T-helper 17 cell (primary cell): ENCODE measurements around the gene TMEM109. TPM values are rescaled to one million over a fixed set of nuclear protein-coding genes. Genes with fewer than 3 reads are reported as not detected.

Source experiments
- ATAC-seq: fragments of 150-1000 bp; cut with Tn5 transposase; 2 replicates; pipeline ENCODE4 v1.10.0; 2021; ENCODE audit warnings: mild to moderate bottlenecking, moderate library complexity
- DNase-seq, 3 donors: peaks; one replicate each; pipeline versions ENCODE4 v3.0.0 to v3.0.0-alpha.2; 2020 to 2021
- H3K9me3 ChIP-seq: one replicate; pipeline ENCODE4 v1.7.0; 2013; ENCODE audit warnings: low read length, mild to moderate bottlenecking; ENCODE audit not compliant: control insufficient read depth, poor library complexity, severe bottlenecking
- H3K27ac Mint-ChIP-seq: one replicate; pipeline ENCODE4 v1.8.0; 2022; ENCODE audit warnings: mild to moderate bottlenecking, moderate library complexity, mixed read lengths
- H3K27me3 Mint-ChIP-seq: one replicate; pipeline ENCODE4 v1.8.0; 2022; ENCODE audit warnings: mixed read lengths
- H3K36me3 Mint-ChIP-seq: one replicate; pipeline ENCODE4 v1.8.0; 2022; ENCODE audit warnings: low read depth, mixed read lengths
- H3K4me1 Mint-ChIP-seq: one replicate; pipeline ENCODE4 v1.8.0; 2022; ENCODE audit warnings: mild to moderate bottlenecking, mixed read lengths
- H3K4me3 Mint-ChIP-seq: one replicate; pipeline ENCODE4 v1.8.0; 2022; ENCODE audit warnings: mild to moderate bottlenecking, moderate library complexity, mixed read lengths
- total RNA-seq, 4 donors: library from RNA in 2 of 4; stranded (reverse) in 2 of 4; gene quantifications; one replicate each; pipeline ENCODE4 v1.2.3 and lab custom pipeline; 2022 to 2026

Gene TMEM109
- total RNA-seq, 2 donors from 2014 or later = 42.8 to 52.7 TPM

DNA sequence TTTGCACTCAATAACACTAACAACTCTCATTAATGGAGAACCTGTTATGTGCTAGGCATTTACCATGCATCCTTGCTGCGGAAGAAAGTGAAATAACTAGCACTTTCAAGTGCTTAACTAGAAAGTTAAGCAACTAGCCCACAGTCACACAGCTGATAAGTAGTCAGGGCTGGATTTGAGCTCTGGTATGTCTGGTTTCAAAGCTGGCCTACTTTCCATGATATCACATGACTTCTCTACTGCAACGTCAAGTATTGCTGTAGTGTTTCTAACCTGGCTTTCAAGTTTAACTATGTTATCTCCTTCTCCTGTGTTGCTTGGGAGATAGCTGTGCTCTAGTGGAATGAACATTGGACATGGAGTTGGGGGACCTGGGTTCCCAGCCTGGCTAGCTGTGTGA is 25.9 kb downstream of the TMEM109 start:
- DNase-seq (no peak), ATAC-seq (peak; percentile 82)
- H3K27me3 Mint-ChIP-seq = peaks cover 5% of the 10 kb centered on the region
- H3K27ac Mint-ChIP-seq = peak overlapping the region; percentile 66
- H3K9me3 ChIP-seq = no peaks in the 10 kb centered on the region
- no peaks in the 10 kb centered on the region for H3K36me3 Mint-ChIP-seq
- H3K4me3 Mint-ChIP-seq = no peak overlapping the region
- H3K4me1 Mint-ChIP-seq = peaks cover 11% of the 10 kb centered on the region

GRCh38 chr11:60941371-60942119 is 27.6 kb downstream of the TMEM109 start:
- Mint-ChIP-seq H3K4me3 (no peak overlapping the region), H3K27ac (peak overlapping the region; percentile 41), H3K4me1 (peaks cover 11% of the 10 kb centered on the region), H3K27me3 (peaks cover 12% of the 10 kb centered on the region), H3K36me3 (no peaks in the 10 kb centered on the region)
- H3K9me3 ChIP-seq = no peaks in the 10 kb centered on the region
- ATAC-seq (no peak), DNase-seq (no peak)

DNA sequence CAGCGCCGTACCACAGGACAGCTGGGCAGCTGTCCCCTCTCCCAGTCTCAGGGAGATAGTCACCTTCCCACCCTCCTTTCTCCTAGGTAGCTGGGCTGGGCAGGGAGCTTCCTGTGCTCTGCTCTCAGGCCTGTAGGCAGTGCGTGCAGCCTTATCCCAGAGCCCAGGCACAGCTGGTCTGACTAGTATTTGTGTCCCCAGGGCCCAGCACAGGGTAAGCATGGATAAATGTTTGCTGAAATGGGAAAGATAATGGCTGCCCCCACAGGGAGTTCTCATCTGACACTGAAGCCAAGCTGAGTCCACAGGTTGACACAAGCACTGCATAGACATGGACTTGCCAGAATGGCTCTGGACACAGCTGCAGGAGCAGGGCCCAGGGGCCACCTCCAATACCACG is 28.3 kb downstream of the TMEM109 start:
- Mint-ChIP-seq H3K4me3 (no peak overlapping the region), H3K27me3 (peaks cover 12% of the 10 kb centered on the region), H3K27ac (peak overlapping the region; percentile 41)

DNA sequence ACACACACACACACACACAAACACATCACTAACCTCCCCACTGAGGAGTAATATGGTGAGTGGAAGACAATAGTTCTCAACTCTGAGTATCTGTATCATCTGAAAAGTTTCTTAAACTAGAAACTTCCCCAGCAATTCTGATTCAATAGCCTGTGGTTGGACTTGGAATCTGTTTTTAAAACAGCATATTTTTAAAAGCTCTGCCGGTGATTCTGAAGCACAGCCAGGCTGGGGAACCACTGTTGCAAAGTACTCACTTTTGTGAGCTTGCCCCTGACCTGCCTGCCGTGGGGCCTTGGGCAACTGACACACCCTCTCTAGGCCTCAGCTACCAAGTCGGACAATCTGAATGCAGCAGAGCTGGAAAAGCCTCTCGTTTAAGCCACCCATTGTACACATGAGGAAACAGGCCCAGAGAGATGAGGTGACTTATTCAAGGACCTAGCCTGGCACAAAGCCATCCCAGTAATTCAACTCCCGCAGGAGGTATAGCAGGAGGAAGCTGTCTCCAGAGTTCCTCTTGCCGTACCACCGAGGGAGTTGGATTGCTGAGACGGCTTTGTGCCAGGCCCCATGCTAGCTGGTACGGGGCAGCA is 29.1 kb downstream of the TMEM109 start:
- no peak for ATAC-seq

More for the DNA sequence above, 28.3 kb downstream of the TMEM109 start:
- ATAC-seq = no peak
- H3K9me3 ChIP-seq = no peaks in the 10 kb centered on the region
- no peaks in the 10 kb centered on the region for H3K36me3 Mint-ChIP-seq
- no peak for DNase-seq
- H3K4me1 Mint-ChIP-seq = peaks cover 11% of the 10 kb centered on the region

DNA sequence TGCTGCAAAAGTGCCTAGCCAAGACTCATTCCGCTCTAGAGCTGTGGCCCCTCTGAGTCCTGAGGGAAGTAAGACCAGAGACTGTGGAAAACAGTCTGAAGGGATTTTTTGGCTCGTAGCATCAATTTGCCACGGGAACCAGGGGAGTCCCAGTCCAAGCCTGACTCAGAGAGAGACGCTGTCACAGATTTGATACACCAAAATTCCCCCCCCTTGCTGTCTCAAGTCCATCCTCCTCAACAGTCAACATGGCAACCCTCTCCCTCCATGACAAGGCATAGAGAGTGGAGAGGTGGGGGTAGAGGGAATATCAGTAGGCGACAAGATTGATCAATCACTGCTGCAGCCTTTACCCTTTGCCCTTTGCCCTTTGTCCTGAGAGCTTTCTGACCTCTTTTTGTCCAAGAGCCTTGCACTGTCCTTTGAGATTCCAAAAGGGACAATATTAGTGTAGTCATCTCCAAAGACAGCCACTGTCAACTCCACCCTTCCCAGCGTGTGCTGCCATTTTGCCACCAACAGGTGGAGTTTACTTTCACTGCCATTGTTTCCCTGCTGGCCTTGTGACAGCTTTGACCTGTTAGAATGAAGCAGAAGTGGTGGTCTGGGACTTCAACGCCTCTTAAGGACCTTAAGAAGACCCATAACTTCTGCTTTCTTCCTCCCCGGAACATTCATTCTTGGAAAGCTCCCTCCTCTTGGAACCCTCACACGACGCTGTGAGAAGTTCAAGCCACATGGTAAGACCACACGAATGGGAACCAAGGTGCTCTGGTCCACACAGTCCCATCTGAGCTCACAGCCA is 30.7 kb downstream of the TMEM109 start:
- peaks cover 21% of the 10 kb centered on the region for H3K27me3 Mint-ChIP-seq
- peaks cover 8% of the 10 kb centered on the region for H3K4me1 Mint-ChIP-seq
- no peak overlapping the region for H3K4me3 Mint-ChIP-seq
- no peak for ATAC-seq
- H3K9me3 ChIP-seq = no peaks in the 10 kb centered on the region
- no peak for DNase-seq
- H3K27ac Mint-ChIP-seq = no peak overlapping the region
- H3K36me3 Mint-ChIP-seq = peaks cover 3% of the 10 kb centered on the region

More for the DNA sequence above, 29.1 kb downstream of the TMEM109 start:
- H3K27ac Mint-ChIP-seq = no peak overlapping the region
- peaks cover 11% of the 10 kb centered on the region for H3K4me1 Mint-ChIP-seq
- H3K4me3 Mint-ChIP-seq = no peak overlapping the region
- DNase-seq = no peak
- H3K27me3 Mint-ChIP-seq = peaks cover 12% of the 10 kb centered on the region
- no peaks in the 10 kb centered on the region for H3K9me3 ChIP-seq
- no peaks in the 10 kb centered on the region for H3K36me3 Mint-ChIP-seq

DNA sequence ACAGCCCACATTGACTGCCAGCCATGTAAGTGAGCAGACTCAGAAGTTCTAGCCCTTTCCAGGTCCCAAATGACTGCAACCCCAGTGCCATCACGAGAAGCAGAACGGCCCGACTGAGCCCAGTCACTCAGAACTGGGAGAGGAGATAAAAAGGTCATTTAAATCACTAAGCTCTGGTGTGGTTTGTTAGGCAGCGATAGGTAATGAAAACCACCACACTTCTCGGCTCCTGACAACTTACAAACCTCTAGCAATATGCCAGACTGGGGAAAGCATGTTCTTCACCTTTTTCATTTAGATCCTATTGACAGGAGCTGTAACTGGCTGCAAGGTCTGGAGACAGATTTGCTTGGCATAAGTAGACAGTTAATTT is 31.3 kb downstream of the TMEM109 start:
- no peaks in the 10 kb centered on the region for H3K9me3 ChIP-seq
- no peak for DNase-seq
- no peak for ATAC-seq
- Mint-ChIP-seq H3K27me3 (peaks cover 21% of the 10 kb centered on the region), H3K4me3 (no peak overlapping the region), H3K36me3 (peaks cover 3% of the 10 kb centered on the region), H3K27ac (no peak overlapping the region), H3K4me1 (peaks cover 4% of the 10 kb centered on the region)

GRCh38 chr11:60946601-60947264 is 32.8 kb downstream of the TMEM109 start:
- H3K27me3 Mint-ChIP-seq = peaks cover 21% of the 10 kb centered on the region
- H3K9me3 ChIP-seq = no peaks in the 10 kb centered on the region
- H3K4me3 Mint-ChIP-seq = no peak overlapping the region
- ATAC-seq = no peak
- H3K4me1 Mint-ChIP-seq = peaks cover 6% of the 10 kb centered on the region
- H3K36me3 Mint-ChIP-seq = peaks cover 3% of the 10 kb centered on the region
- peak overlapping the region; percentile 9 for H3K27ac Mint-ChIP-seq
- DNase-seq = no peak

- H3K4me3 Mint-ChIP-seq = no peak overlapping the region
- no peaks in the 10 kb centered on the region for H3K9me3 ChIP-seq
- ATAC-seq (no peak), DNase-seq (no peak)
- peaks cover 14% of the 10 kb centered on the region for H3K4me1 Mint-ChIP-seq
- peaks cover 27% of the 10 kb centered on the region for H3K27me3 Mint-ChIP-seq
- peaks cover 3% of the 10 kb centered on the region for H3K36me3 Mint-ChIP-seq
- H3K27ac Mint-ChIP-seq = no peak overlapping the region
These were observed 33.7 kb downstream of the TMEM109 start for GRCh38 chr11:60947700-60948099.

- no peak overlapping the region for H3K4me3 Mint-ChIP-seq
- H3K4me1 Mint-ChIP-seq = peaks cover 17% of the 10 kb centered on the region
- H3K36me3 Mint-ChIP-seq = peaks cover 3% of the 10 kb centered on the region
- no peak for ATAC-seq
- no peak overlapping the region for H3K27ac Mint-ChIP-seq
- H3K9me3 ChIP-seq = no peaks in the 10 kb centered on the region
- DNase-seq = no peak
- peaks cover 32% of the 10 kb centered on the region for H3K27me3 Mint-ChIP-seq
These were observed 34.3 kb downstream of the TMEM109 start for GRCh38 chr11:60948250-60948649.

DNA sequence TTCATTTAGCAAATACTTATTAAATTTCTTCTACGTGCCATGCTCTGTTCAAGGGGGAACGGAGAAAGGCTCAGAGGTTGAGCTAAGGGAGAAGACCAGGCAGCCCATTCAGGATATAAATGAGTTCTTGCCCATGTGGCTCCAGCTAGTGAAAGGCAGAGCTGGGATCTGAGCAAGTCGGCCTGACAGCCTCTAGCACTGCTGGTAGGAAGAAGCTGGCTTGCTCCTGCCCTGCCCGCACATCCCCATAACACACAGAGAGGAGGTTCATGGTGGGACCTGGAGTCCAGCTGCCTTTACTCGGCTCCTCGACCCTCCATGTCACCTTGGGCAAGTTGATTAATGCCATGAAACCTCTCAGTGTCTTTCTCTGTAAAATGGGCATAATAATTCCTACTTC is 36.1 kb downstream of the TMEM109 start:
- peak overlapping the region; percentile 25 for H3K4me3 Mint-ChIP-seq
- no peaks in the 10 kb centered on the region for H3K9me3 ChIP-seq
- peaks cover 3% of the 10 kb centered on the region for H3K36me3 Mint-ChIP-seq
- no peak overlapping the region for H3K27ac Mint-ChIP-seq
- peaks cover 27% of the 10 kb centered on the region for H3K27me3 Mint-ChIP-seq
- ATAC-seq = no peak
- DNase-seq = no peak
- H3K4me1 Mint-ChIP-seq = peaks cover 20% of the 10 kb centered on the region

DNA sequence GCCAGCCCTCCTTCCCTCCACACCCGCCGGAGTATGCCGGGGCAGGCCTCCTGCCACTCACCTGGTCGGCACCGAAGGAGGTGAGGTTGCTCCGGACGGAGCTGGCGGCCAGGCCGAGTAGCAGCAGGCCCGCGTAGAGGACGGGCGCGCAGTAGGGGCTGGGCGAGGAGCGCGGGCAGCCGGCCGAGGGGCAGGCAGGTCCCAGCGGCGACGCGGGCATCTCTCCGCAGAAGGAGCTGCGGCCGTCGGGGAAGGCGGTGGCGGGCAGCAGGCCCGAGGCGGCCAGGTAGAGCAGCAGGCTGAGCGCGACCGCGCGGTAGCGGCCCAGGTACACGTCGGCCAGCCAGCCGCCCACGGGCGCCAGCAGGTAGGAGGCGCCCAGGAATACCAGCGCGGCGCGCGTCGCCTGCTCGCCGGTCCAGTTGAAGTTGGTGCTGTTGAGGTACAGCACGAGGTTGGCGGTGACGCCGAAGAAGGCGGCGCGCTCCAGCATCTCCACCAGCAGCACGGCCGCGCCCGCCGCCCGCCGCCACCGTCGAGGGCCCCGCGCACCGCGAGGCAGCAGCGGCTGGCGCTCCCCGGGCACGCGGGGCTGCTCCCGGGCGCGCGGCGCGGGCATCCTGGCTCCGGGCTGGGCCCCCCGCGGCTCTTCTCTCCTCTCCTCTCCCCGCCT is 37.1 kb downstream of the TMEM109 start:
- Mint-ChIP-seq H3K27ac (no peak overlapping the region), H3K4me3 (peak overlapping the region; percentile 86), H3K4me1 (peaks cover 20% of the 10 kb centered on the region), H3K27me3 (peaks cover 24% of the 10 kb centered on the region), H3K36me3 (peaks cover 3% of the 10 kb centered on the region)
- H3K9me3 ChIP-seq = no peaks in the 10 kb centered on the region
- DNase-seq (peak in 1 of 3 donors; percentile 33), ATAC-seq (peak; percentile 57)

DNA sequence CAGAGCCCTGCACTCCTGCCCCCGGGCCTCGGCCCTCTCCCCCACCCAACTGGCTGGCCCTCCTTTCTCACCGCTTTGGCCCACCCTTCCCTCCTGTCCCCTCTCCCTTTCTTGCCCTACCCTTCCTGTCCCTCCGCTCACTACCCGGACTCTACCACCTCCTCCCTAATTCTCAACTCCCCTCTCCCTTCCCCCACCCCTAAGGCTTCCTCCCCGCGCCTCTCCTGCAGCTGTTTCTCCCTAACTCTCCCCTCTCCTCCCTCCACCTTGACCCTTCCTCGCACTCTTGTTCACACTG is 37.6 kb downstream of the TMEM109 start:
- Mint-ChIP-seq H3K36me3 (peaks cover 3% of the 10 kb centered on the region), H3K27me3 (peaks cover 20% of the 10 kb centered on the region), H3K4me1 (peaks cover 20% of the 10 kb centered on the region), H3K27ac (peak overlapping the region; percentile 78), H3K4me3 (peak overlapping the region; percentile 86)
- peak; percentile 10 for ATAC-seq
- no peak for DNase-seq
- H3K9me3 ChIP-seq = no peaks in the 10 kb centered on the region
